ENCODE results near the gene TMEM63B.
"Not testable (repeated sequence)": the region's sequence is repeated elsewhere in the genome, so short reads cannot be mapped to it uniquely, and the experiment has no call there.

The TMEM63B gene

GRCh38 chr6:44142835-44143234 lies 15.5 kb downstream of the TMEM63B start:
- no peak overlapping the region for H3K27ac ChIP-seq
- TF ChIP-seq ZFX (IDR thresholded peaks at IDR 0.05): no peak
- no peak for TF ChIP-seq CTCF (conservative IDR thresholded peaks at IDR 0.05)

- TF ChIP-seq ZFX (IDR thresholded peaks at IDR 0.05) (no peak), CTCF (conservative IDR thresholded peaks at IDR 0.05) (no peak)
- no peak overlapping the region for H3K27ac ChIP-seq
These were observed 16.4 kb downstream of the TMEM63B start for GRCh38 chr6:44143731-44144130.

GRCh38 chr6:44144536-44144935 lies 17.2 kb downstream of the TMEM63B start:
- not testable (repeated sequence) for H3K27ac ChIP-seq

GRCh38 chr6:44145839-44146238 lies 18.5 kb downstream of the TMEM63B start:
- TF ChIP-seq CTCF (conservative IDR thresholded peaks at IDR 0.05) (no peak), ZFX (IDR thresholded peaks at IDR 0.05) (no peak)
- no peak overlapping the region for H3K27ac ChIP-seq

- H3K27ac ChIP-seq: no peak overlapping the region
- TF ChIP-seq CTCF (conservative IDR thresholded peaks at IDR 0.05) (no peak), ZFX (IDR thresholded peaks at IDR 0.05) (no peak)
These were observed 19.3 kb downstream of the TMEM63B start for GRCh38 chr6:44146685-44147084.

- H3K27ac ChIP-seq: no peak overlapping the region
- no peak for TF ChIP-seq ZFX (IDR thresholded peaks at IDR 0.05)
- no peak for TF ChIP-seq CTCF (conservative IDR thresholded peaks at IDR 0.05)
These were observed 19.9 kb downstream of the TMEM63B start for GRCh38 chr6:44147256-44147655.

GRCh38 chr6:44148306-44148705 lies 21.0 kb downstream of the TMEM63B start:
- H3K27ac ChIP-seq: no peak overlapping the region
- TF ChIP-seq ZFX (IDR thresholded peaks at IDR 0.05) (no peak), CTCF (conservative IDR thresholded peaks at IDR 0.05) (no peak)

- no peak overlapping the region for H3K27ac ChIP-seq
- TF ChIP-seq CTCF (conservative IDR thresholded peaks at IDR 0.05) (no peak), ZFX (IDR thresholded peaks at IDR 0.05) (no peak)
These were observed 22.1 kb downstream of the TMEM63B start for GRCh38 chr6:44149369-44150012.
